GM19023 (cell line): ENCODE measurements around the gene HERPUD2.
"Not testable (repeated sequence)": the region's sequence is repeated elsewhere in the genome, so short reads cannot be mapped to it uniquely, and the experiment has no call there.

ENCODE experiments used
- ATAC-seq: cut with Tn5 transposase; IDR thresholded peaks from one replicate; pipeline ENCODE4 v1.9.1; 2021; ENCODE audit warnings: mild to moderate bottlenecking, moderate library complexity; ENCODE audit not compliant: unreplicated experiment

The HERPUD2 gene

GRCh38 chr7:35681231-35682029, 13.5 kb downstream of the HERPUD2 start:
- no peak for ATAC-seq

DNA sequence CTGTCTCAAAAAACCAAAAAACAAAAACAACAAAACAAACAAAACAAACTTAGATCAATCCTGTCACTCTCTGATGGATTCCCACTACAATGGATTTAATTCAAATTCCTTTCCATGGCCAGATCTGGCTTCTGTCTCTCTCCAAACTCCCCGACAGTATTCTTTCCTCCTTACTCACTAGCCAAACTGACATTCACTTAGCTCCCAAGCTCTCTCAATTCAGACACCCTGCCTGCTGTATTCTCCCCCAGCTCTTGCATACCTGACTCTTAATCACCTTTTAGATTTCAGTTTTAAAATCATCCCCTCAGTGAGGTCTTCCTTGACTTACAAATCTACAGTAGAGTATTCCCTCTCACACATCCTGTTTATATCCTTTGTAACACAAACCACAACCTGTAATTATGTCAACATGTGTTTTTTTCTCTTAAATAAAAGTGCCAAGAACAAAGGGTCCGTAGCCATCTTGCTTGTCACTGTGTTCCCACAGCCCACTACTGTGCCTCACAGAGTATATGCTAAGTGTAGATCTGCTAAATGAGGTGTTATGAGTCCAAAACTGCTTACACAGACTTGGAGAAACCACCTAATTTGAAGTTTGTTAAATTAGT, 14.4 kb downstream of the HERPUD2 start:
- ATAC-seq = no peak

GRCh38 chr7:35677582-35678356, 17.2 kb downstream of the HERPUD2 start:
- ATAC-seq = no peak

DNA sequence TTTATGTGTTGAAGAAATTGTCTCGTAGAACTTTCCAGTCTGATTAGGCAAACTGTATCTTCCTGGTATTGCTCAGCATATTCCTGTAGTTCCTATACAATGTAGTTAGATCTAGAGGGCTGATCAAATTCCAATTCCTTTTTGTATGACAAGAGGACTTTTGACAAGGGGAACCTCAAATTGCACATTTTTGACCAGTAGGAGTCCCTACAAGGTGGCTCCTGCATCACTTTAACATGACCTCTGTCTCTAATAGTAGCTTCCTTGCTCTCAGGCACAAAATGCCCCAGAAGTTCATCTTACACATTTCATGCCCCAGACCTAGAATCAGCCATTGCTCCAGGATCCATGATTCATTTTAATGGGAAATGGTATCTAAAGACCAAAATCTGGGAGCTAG, 18.7 kb downstream of the HERPUD2 start:
- no peak for ATAC-seq

DNA sequence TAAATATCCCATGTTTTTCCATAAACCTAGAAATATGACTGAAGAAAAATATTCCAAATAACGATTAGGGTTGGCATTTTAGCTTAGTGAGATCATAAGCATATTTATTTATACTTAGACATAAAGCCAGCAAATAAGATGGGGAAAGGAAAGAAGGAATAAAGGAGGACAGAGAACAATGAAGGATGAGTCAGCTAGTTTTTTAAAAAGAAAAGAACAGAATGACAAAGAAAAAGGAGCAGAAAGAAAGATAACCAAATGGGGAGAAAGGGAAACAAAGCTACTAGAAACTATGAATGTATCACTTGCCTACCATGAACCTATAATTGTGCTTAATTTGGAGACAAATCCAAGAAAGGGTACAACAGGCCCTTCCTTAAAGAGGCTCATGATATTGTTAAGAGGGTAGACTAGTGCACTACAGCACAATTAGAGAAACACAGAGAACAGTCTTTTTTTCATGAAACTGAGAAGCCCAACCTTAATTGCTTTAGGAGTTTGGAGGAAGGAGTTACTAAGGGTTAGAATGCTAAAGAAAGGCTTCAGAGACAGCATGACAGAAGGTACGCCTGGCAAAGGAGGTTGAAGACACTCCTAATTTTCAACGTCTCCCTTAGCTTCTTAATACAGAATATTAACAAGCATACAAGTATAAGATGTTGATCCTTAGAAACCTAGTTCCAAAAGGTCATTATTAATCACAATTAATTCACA, 23.9 kb downstream of the HERPUD2 start:
- no peak for ATAC-seq

DNA sequence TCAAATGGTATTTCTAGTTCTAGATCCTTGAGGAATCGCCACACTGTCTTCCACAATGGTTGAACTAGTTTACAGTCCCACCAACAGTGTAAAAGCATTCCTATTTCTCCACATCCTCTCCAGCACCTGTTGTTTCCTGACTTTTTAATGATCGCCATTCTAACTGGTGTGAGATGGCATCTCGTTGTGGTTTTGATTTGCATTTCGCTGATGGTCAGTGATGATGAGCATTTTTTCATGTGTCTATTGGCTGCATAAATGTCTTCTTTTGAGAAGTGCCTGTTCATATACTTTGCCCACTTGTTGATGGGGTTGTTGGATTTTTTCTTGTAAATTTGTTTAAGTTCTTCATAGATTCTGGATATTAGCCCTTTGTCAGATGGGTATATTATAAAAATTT, 34.5 kb downstream of the HERPUD2 start:
- ATAC-seq = not testable (repeated sequence)

GRCh38 chr7:35658606-35659201, 36.2 kb downstream of the HERPUD2 start:
- ATAC-seq = no peak

GRCh38 chr7:35657125-35657524, 37.8 kb downstream of the HERPUD2 start:
- ATAC-seq = no peak

GRCh38 chr7:35654558-35654957, 40.4 kb downstream of the HERPUD2 start:
- not testable (repeated sequence) for ATAC-seq

GRCh38 chr7:35652124-35652523, 42.8 kb downstream of the HERPUD2 start:
- no peak for ATAC-seq

DNA sequence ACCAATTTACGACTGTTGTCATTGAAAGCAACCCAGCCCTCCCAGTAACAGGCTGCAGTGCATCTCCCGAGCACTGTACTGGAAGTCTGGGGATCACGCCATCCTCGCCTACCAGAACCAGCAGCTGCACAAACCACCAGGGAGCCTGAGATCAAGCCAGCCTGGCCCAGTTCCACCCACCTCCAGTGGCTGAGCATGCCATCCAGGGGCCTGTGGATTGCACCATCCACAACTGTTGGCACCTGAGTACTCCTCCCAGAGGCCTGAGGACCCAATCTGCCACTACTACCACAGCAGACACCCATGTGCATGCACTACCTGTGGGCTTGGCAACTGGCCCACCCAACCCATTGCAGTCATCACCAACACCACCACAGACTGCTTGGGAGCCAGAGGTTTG, 44.2 kb downstream of the HERPUD2 start:
- ATAC-seq = no peak

GRCh38 chr7:35649711-35650110, 45.2 kb downstream of the HERPUD2 start:
- ATAC-seq = no peak

GRCh38 chr7:35648367-35648766, 46.6 kb downstream of the HERPUD2 start:
- ATAC-seq = no peak

DNA sequence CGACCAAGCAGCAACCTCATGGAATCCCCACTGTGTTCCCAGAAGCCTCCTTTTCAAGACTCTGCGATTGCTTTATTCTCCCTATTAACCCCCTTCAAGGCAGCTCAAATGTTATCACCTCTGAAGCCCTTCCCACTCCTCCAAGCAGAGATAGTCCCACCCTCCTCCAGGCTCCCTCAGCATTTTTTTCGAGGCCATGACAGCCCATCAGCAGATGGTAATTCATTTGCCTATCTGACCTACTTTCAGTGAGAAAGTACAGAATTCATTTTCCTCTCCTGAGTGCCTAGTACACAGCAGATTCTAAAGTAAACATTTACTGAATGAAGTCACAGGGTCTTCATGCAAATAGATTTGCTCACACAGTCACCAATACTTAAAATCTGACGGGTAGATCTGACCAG, 47.8 kb downstream of the HERPUD2 start:
- peak; percentile 57 for ATAC-seq

DNA sequence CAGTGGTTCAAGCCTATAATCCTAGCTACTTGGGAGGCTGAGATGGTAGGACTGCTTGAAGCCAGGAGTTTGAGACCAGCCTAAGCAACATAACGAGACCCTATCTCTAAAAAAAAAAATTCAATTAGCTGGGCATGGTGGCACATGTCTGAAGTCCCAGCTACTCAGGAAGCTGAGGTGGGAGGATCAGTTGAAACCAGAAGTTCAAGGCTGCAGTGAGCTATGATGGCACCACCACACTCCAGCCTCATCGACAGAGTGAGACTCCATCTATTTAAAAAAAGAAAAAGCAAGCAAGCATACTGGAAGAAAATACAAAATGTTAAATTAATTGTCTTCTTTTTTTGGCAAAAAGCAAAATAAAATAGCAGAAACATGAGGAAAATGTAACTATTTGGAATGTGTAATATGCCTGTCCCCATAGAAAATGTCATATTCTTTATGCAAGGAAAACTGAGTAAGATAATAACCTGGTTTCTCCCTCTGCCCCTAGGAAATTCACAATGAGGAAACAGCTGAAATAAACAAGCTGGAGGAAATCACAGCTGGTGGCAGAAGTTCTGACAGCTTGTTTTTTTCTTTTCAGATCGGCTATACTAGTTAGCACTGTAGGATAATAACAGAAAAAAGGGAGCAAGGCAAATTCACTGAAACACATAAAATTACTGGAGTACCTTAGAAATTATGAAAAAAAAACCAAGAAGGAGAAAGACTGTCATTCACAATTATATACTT, 48.5 kb downstream of the HERPUD2 start:
- ATAC-seq = no peak

GRCh38 chr7:35645691-35646090, 49.2 kb downstream of the HERPUD2 start:
- ATAC-seq = no peak

DNA sequence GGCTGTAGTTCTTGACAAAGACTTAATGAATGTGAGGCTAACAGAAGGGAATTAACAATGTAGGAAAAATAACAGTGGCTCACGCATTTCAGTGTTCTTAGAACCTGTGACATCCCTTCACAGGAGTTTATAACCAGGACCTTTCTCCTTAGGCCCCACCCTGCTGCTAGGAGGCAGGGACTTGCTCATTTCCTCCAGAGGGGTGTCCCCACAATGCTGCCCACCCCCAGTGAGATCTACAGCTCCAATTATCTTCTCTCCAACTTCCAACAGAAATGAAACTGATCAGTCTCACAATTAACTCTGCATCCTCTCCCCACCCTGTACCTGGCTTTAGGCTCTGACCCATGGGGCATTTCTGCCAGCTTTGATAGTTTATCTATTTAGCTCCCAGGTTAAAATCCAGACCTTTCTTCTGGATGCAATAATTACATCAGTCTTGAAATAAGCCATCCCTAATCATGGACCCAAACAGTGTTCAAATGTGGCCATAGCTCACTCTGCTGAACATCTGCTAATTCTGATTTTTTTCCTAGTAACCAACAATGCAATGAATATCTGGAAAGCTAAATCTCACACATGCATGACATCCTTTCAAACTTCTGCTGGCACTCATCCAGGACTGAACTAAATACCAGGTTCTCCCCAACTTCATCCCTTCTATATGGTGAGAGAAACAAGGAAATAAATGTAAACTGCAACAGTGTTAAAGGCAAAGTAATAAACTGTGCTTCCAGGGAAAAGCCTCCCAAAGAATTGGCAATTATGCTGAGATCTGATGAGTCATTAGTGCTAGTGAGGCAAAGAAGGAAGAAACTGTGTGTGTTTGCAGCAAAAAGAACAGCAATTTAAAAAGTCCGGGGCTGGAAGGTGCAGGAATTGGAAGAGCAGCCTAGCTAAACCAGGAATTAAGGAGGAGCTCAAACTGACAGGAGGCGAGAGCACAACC, 64.6 kb downstream of the HERPUD2 start:
- ATAC-seq = no peak

- ATAC-seq = peak; percentile 82
These were observed 70.4 kb downstream of the HERPUD2 start for GRCh38 chr7:35624299-35625186.
